HepG2 (cell line): Measurements from ENCODE around the gene VAV2. TPM values are rescaled to one million over a fixed set of nuclear protein-coding genes. Genes with fewer than 3 reads are reported as not detected.

Source experiments
- ELF4 ChIP-seq: sonication (generic); formaldehyde crosslinking; IDR thresholded peaks from 2 replicates; pipeline ENCODE4 v1.5.0; 2020; ENCODE audit warnings: missing genetic modification reagents, mild to moderate bottlenecking, moderate library complexity, borderline replicate concordance
- FOXK2 ChIP-seq: fragments of 450-650 bp; IDR thresholded peaks from 2 replicates; pipeline ENCODE4 v1.6.1; 2016
- GLMP ChIP-seq: sonication (generic); formaldehyde crosslinking; IDR thresholded peaks from 2 replicates; pipeline ENCODE4 v1.9.0; 2021; ENCODE audit warnings: missing genetic modification reagents, mild to moderate bottlenecking, borderline replicate concordance
- KLF15 ChIP-seq: sonication (generic); formaldehyde crosslinking; IDR thresholded peaks from 2 replicates; pipeline ENCODE4 v1.8.1; 2023; ENCODE audit warnings: borderline replicate concordance, mild to moderate bottlenecking, inconsistent platforms, missing genetic modification reagents, mixed read lengths
- MAFF ChIP-seq: IDR thresholded peaks from 2 replicates; pipeline ENCODE4 v1.6.1; 2011; ENCODE audit warnings: low read depth, low read length, improper control_type of control experiment
- MNT ChIP-seq: fragments of 450-650 bp; IDR thresholded peaks from 2 replicates; pipeline ENCODE4 v1.6.1; 2016
- MXI1 ChIP-seq: IDR thresholded peaks from 3 replicates; pipeline ENCODE4 v1.6.1; 2012; ENCODE audit warnings: low read depth, low read length, inconsistent platforms, borderline replicate concordance
- NPAS2 ChIP-seq: sonication (generic); formaldehyde crosslinking; IDR thresholded peaks from 2 replicates; pipeline ENCODE4 v1.8.0; 2022; ENCODE audit warnings: mild to moderate bottlenecking, missing genetic modification reagents, borderline replicate concordance
- PAXIP1 ChIP-seq: sonication (generic); formaldehyde crosslinking; conservative IDR thresholded peaks from 2 replicates; pipeline ENCODE4 v1.4.0; 2020; ENCODE audit warnings: mild to moderate bottlenecking, missing genetic modification reagents, moderate library complexity
- THYN1 ChIP-seq: sonication (generic); formaldehyde crosslinking; IDR thresholded peaks from 2 replicates; pipeline ENCODE4 v1.8.1; 2023; ENCODE audit warnings: low read depth, mild to moderate bottlenecking, moderate library complexity, missing genetic modification reagents, borderline replicate concordance
- ZFP36 ChIP-seq: fragments of 150-350 bp; IDR thresholded peaks from 2 replicates; pipeline ENCODE4 v1.6.1; 2018; ENCODE audit warnings: borderline replicate concordance, low read length, low read depth; ENCODE audit not compliant: partially characterized antibody
- ZFP90 ChIP-seq: sonication (generic); formaldehyde crosslinking; IDR thresholded peaks from 2 replicates; pipeline ENCODE4 v1.8.0; 2022; ENCODE audit warnings: missing genetic modification reagents, mild to moderate bottlenecking, inconsistent platforms, borderline replicate concordance
- ZHX1 ChIP-seq: sonication (generic); formaldehyde crosslinking; IDR thresholded peaks from 2 replicates; pipeline ENCODE4 v1.8.1; 2022; ENCODE audit warnings: low read depth, mild to moderate bottlenecking, missing genetic modification reagents
- ZNF747 ChIP-seq: sonication (generic); formaldehyde crosslinking; IDR thresholded peaks from 2 replicates; pipeline ENCODE4 v1.8.1; 2023; ENCODE audit warnings: missing genetic modification reagents, mild to moderate bottlenecking, borderline replicate concordance
- polyA plus RNA-seq, 8 experiments: library from polyadenylated mRNA; depleted of rRNA in 3 of 8; stranded (reverse) in 7 of 8; unstranded in 1 of 8; fragments of >200 nt; fragmentation: Illumina TruSeq in 4 of 8; extraction: Trizol in 4 of 8; gene quantifications; 2 replicates each; pipeline versions ENCODE4 v1.2.1 to v1.2.3, GENCODE V29; 2011 to 2016; ENCODE audit warnings: low read depth in 4 of 8, missing spikeins in 1 of 8, mixed read lengths in 1 of 8; ENCODE audit not compliant: insufficient read depth in 1 of 8
- total RNA-seq, 5 experiments: library from RNA; depleted of rRNA; stranded (reverse); fragments of >200 nt; fragmentation: Illumina TruSeq; extraction: Trizol; gene quantifications; 2 replicates each; pipeline ENCODE4 v1.2.3, GENCODE V29; 2016; ENCODE audit warnings: low read depth in 1 of 5
- TF ChIP-seq, protein P1 (sequence below): sonication (generic); formaldehyde crosslinking; IDR thresholded peaks from 2 replicates; pipeline ENCODE4 v1.5.0; 2020; ENCODE audit warnings: missing genetic modification reagents

The VAV2 gene
- total and polyA plus RNA-seq, 2 of the 13 experiments (the other 11 are each of a cell fraction or from before 2014, with no cell fraction given): 22.5 to 22.9 TPM

GRCh38 chr9:133990366-133991213 is 1.5 kb downstream of the VAV2 start (continued):
- TF ChIP-seq PAXIP1 (CRISPR knock-in tag) (peak; percentile 81), MXI1 (peak; percentile 96; the same call in 2 of the 3 replicates), THYN1 (CRISPR knock-in tag) (no peak), ZFP36 (no peak), FOXK2 (no peak), KLF15 (CRISPR knock-in tag) (no peak), ZNF747 (CRISPR knock-in tag) (peak; percentile 76), MAFF (no peak), ZFP90 (0 out of 2 replicates have a peak, but pooled peaks have one; percentile 24), MNT (peak; percentile 64), ZHX1 (CRISPR knock-in tag) (no peak), GLMP (no peak), ELF4 (CRISPR knock-in tag) (peak; percentile 41; the same call in 1 of the 2 replicates), NPAS2 (CRISPR knock-in tag) (no peak)
- TF ChIP-seq, protein P1, sequence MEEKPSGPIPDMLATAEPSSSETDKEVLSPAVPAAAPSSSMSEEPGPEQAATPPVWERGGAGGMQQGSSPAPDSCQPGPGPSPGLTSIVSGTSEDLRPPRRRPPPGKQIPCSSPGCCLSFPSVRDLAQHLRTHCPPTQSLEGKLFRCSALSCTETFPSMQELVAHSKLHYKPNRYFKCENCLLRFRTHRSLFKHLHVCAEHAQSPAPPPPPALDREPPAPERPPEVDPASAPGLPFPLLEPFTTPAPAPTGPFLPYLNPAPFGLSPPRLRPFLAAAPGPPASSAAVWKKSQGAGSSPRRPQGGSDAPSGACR: peak; percentile 49; the same call in 1 of the 2 replicates
